ENCODE results near the gene FJX1. TPM values are rescaled to one million over a fixed set of nuclear protein-coding genes. Genes with fewer than 3 reads are reported as not detected.

Gene FJX1
- total and polyA plus RNA-seq, 3 donors from 2014 or later = 2.0 to 5.1 (median 2.8) TPM

- WGBS, 2 donors = 64 to 82% methylated on average over 5 of the region's 5 CpGs
- no peak for TF ChIP-seq CTCF (IDR thresholded peaks at IDR 0.05)
- no peak for DNase-seq
These were observed 16.0 kb upstream of the FJX1 start for GRCh38 chr11:35602160-35602793.

GRCh38 chr11:35602979-35603378 lies 15.3 kb upstream of the FJX1 start:
- Histone ChIP-seq H3K9me3 (no peaks in the 10 kb centered on the region), H3K27me3 (no peaks in the 10 kb centered on the region), H3K36me3 (ENCODE audit: low read depth, missing control alignments) (no peaks in the 10 kb centered on the region), H3K4me1 (no peaks in the 10 kb centered on the region), H3K4me3 (no peak overlapping the region), H3K27ac (no peak overlapping the region)
- TF ChIP-seq CTCF (IDR thresholded peaks at IDR 0.05) = no peak
- no peak for TF ChIP-seq POLR2A (IDR thresholded peaks at IDR 0.05)
- WGBS, 2 donors = 84 to 87% methylated on average over 3 of the region's 3 CpGs
- no peak for DNase-seq
- intact Hi-C loops (cut with DNase I; ENCODE audit: low total_unique reads) = no loop called here

More at GRCh38 chr11:35602160-35602793, 16.0 kb upstream of the FJX1 start:
- H3K27me3 ChIP-seq = no peaks in the 10 kb centered on the region
- no peaks in the 10 kb centered on the region for H3K9me3 ChIP-seq
- no peak overlapping the region for H3K4me3 ChIP-seq
- no peaks in the 10 kb centered on the region for H3K4me1 ChIP-seq
- intact Hi-C loops (cut with DNase I; ENCODE audit: low total_unique reads) = no loop called here
- no peak overlapping the region for H3K27ac ChIP-seq
- H3K36me3 ChIP-seq (ENCODE audit: low read depth, missing control alignments) = no peaks in the 10 kb centered on the region

GRCh38 chr11:35605706-35606105 lies 12.6 kb upstream of the FJX1 start:
- no peaks in the 10 kb centered on the region for H3K36me3 ChIP-seq (ENCODE audit: low read depth, missing control alignments)
- no peak overlapping the region for H3K27ac ChIP-seq
- no peaks in the 10 kb centered on the region for H3K4me1 ChIP-seq
- H3K27me3 ChIP-seq = no peaks in the 10 kb centered on the region
- intact Hi-C loops (cut with DNase I; ENCODE audit: low total_unique reads) = no loop called here
- TF ChIP-seq POLR2A (IDR thresholded peaks at IDR 0.05) (no peak), CTCF (IDR thresholded peaks at IDR 0.05) (no peak)
- peak; percentile 41 for DNase-seq
- WGBS, 2 donors = 34 to 36% methylated on average over 5 of the region's 5 CpGs
- H3K9me3 ChIP-seq = no peaks in the 10 kb centered on the region
- no peak overlapping the region for H3K4me3 ChIP-seq

GRCh38 chr11:35606206-35606605 lies 12.1 kb upstream of the FJX1 start:
- no peak for TF ChIP-seq POLR2A (IDR thresholded peaks at IDR 0.05)
- TF ChIP-seq CTCF (IDR thresholded peaks at IDR 0.05) = no peak
- no peaks in the 10 kb centered on the region for H3K36me3 ChIP-seq (ENCODE audit: low read depth, missing control alignments)

GRCh38 chr11:35608502-35608901 lies 9.8 kb upstream of the FJX1 start:
- Histone ChIP-seq H3K9me3 (no peaks in the 10 kb centered on the region), H3K27ac (no peak overlapping the region), H3K27me3 (no peaks in the 10 kb centered on the region), H3K4me1 (no peaks in the 10 kb centered on the region), H3K4me3 (no peak overlapping the region), H3K36me3 (ENCODE audit: low read depth, missing control alignments) (no peaks in the 10 kb centered on the region)
- no peak for DNase-seq
- TF ChIP-seq POLR2A (IDR thresholded peaks at IDR 0.05) (no peak), CTCF (IDR thresholded peaks at IDR 0.05) (no peak)
- WGBS, 2 donors = 69 to 77% methylated on average over 4 of the region's 4 CpGs
- intact Hi-C loops (cut with DNase I; ENCODE audit: low total_unique reads) = no loop called here

More at GRCh38 chr11:35606206-35606605, 12.1 kb upstream of the FJX1 start:
- Histone ChIP-seq H3K27me3 (no peaks in the 10 kb centered on the region), H3K4me3 (no peak overlapping the region), H3K4me1 (no peaks in the 10 kb centered on the region), H3K27ac (no peak overlapping the region), H3K9me3 (no peaks in the 10 kb centered on the region)
- intact Hi-C loops (cut with DNase I; ENCODE audit: low total_unique reads) = no loop called here
- DNase-seq = no peak
- WGBS, 2 donors = 76 to 78% methylated on average over 5 of the region's 5 CpGs
